Upper lobe of right lung (tissue), 1 donor: ENCODE measurements around the gene VWA8. TPM values are rescaled to one million over a fixed set of nuclear protein-coding genes. Genes with fewer than 3 reads are reported as not detected.
A peak's percentile ranks its signal among the peaks of the same experiment; 100 is the strongest.
"Not testable (repeated sequence)": the region's sequence is repeated elsewhere in the genome, so short reads cannot be mapped to it uniquely, and the experiment has no call there.

Source experiments
- ATAC-seq: fragments of 200-7000 bp; cut with Tn5 transposase; one replicate; pipeline ENCODE4 v1.9.1; 2020; ENCODE audit warnings: mild to moderate bottlenecking, moderate library complexity
- DNase-seq: peaks from one replicate; pipeline ENCODE4 v3.0.0-alpha.2; 2020
- H3K27ac ChIP-seq: fragments of 200-600 bp; one replicate; pipeline ENCODE4 v1.8.0; 2022
- H3K27me3 ChIP-seq: fragments of 200-600 bp; one replicate; pipeline ENCODE4 v1.8.0; 2022; ENCODE audit warnings: mild to moderate bottlenecking
- H3K36me3 ChIP-seq: fragments of 200-600 bp; one replicate; pipeline ENCODE4 v1.8.0; 2022
- H3K4me1 ChIP-seq: fragments of 200-600 bp; one replicate; pipeline ENCODE4 v1.8.0; 2022
- H3K4me3 ChIP-seq: fragments of 200-600 bp; one replicate; pipeline ENCODE4 v1.8.0; 2022; ENCODE audit warnings: mild to moderate bottlenecking
- H3K9me3 ChIP-seq: fragments of 200-600 bp; one replicate; pipeline ENCODE4 v1.8.0; 2022
- intact Hi-C: fragments of 100-400 bp; cut with DNase I; formaldehyde crosslinking; loops from one replicate; pipeline ENCODE4 v1.11.0; 2022
- total RNA-seq: library from RNA; stranded (reverse); fragmentation: NEBNext Ultra II Directional; extraction: Animal tissue kit (Norgen Biotek cat#: 25700); gene quantifications from one replicate; pipeline ENCODE4 v1.2.1, GENCODE V29; 2021
- TF ChIP-seq, protein P1 (sequence below): fragments of 200-600 bp; IDR thresholded peaks from one replicate; pipeline ENCODE4 v1.8.0; 2022; ENCODE audit warnings: antibody characterized with exemption
- donor health status: DM: no; HTN: yes; CAD: no; lungs with severe emphysema.

VWA8 gene
- total RNA-seq, 1 donor from 2014 or later, result 20.6 TPM

DNA sequence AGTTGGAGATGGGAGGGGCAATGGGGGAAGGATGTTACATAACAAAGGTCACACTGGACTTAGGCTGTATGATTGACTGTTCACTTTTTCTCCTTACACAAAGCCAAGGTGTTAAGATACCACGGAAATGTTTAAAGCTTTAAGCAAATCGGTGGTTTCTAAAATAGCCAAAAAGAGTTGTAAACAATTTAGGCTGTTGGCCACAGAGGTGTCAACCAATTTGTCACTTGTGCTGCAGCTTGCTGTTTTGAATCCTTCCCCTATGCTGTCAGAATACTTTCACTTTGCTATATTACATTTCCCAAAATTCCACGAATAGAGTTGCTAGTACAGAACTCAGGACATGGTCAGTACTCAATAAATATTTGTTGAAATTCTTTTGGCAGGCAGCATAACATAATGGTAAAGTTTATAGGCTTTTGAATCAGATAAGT lies 149.3 kb downstream of the VWA8 start:
- H3K36me3 ChIP-seq, result peaks cover 8% of the 10 kb centered on the region
- no peaks in the 10 kb centered on the region for H3K27me3 ChIP-seq
- no peaks in the 10 kb centered on the region for H3K9me3 ChIP-seq
- H3K27ac ChIP-seq, result peak overlapping the region; percentile 32
- TF ChIP-seq, protein P1, sequence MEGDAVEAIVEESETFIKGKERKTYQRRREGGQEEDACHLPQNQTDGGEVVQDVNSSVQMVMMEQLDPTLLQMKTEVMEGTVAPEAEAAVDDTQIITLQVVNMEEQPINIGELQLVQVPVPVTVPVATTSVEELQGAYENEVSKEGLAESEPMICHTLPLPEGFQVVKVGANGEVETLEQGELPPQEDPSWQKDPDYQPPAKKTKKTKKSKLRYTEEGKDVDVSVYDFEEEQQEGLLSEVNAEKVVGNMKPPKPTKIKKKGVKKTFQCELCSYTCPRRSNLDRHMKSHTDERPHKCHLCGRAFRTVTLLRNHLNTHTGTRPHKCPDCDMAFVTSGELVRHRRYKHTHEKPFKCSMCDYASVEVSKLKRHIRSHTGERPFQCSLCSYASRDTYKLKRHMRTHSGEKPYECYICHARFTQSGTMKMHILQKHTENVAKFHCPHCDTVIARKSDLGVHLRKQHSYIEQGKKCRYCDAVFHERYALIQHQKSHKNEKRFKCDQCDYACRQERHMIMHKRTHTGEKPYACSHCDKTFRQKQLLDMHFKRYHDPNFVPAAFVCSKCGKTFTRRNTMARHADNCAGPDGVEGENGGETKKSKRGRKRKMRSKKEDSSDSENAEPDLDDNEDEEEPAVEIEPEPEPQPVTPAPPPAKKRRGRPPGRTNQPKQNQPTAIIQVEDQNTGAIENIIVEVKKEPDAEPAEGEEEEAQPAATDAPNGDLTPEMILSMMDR, result no peak
- intact Hi-C loops, result no loop called here
- peaks cover 5% of the 10 kb centered on the region for H3K4me1 ChIP-seq
- no peak overlapping the region for H3K4me3 ChIP-seq
- DNase-seq, result no peak
- ATAC-seq, result no peak

DNA sequence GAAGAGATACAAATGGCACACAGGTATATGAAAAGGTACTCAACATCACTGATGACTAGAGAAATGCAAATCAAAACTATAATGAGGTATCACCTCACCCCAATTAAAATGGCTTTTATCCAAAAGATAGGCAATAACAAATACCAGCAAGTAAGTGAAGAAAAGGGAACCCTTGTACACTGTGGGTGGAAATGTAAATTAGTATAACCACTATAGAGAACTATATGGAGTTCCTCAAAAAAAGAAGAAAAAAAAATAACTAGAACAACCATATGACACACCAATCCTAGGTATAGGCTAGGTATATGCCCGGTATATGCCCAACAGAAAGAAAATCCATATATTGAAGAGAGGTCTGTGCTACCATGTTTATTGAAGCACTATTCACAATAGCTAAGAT lies 150.9 kb downstream of the VWA8 start:
- Histone ChIP-seq H3K27me3 (no peaks in the 10 kb centered on the region), H3K4me1 (peaks cover 5% of the 10 kb centered on the region), H3K27ac (no peak overlapping the region), H3K36me3 (peaks cover 8% of the 10 kb centered on the region), H3K9me3 (no peaks in the 10 kb centered on the region), H3K4me3 (no peak overlapping the region)
- peak; percentile 20 for ATAC-seq
- DNase-seq, result no peak
- TF ChIP-seq, protein P1, result no peak
- intact Hi-C loops, result no loop called here

GRCh38 chr13:41803445-41803735 lies 157.5 kb downstream of the VWA8 start:
- H3K27me3 ChIP-seq, DNase-seq, intact Hi-C loops, H3K36me3 ChIP-seq, H3K4me3 ChIP-seq, H3K9me3 ChIP-seq, H3K4me1 ChIP-seq, ATAC-seq, H3K27ac ChIP-seq: not testable (repeated sequence)

DNA sequence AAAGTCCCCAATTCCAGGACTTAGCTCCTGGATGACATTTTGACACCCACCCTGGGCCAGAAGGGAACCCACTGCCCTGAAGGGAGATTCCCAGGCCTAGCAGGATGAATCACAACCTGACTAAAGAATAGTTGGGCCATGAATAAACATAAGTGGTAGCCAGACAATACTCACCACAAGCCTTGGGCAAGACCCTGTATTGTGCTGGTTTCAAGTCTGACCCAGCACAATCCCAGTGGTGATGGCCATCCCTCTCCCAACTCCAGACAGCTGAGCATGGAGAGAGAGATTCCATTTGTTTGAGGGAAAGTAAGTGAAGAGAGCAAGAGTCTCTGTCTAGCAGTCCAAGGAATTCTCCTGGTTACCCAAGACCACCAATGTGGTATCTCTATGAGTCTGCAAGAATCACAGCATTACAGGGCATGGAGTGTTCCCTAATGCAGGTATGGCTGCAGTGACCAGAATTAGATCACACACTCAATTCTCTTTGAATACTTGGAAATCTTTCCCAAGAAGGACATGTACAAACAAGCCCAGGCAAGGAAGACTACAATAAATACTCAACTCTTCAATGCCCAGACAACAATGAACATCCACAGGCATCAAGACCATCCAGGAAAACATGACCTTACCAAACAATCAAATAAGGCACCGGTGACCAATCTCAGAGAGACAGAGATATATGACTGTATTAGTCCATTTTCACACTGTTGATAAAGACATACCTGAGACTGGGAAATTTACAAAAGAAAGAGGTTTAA lies 158.0 kb downstream of the VWA8 start:
- TF ChIP-seq, protein P1, result no peak
- no peaks in the 10 kb centered on the region for H3K27me3 ChIP-seq
- no peaks in the 10 kb centered on the region for H3K9me3 ChIP-seq
- ATAC-seq (no peak), DNase-seq (no peak)
- no peak overlapping the region for H3K4me3 ChIP-seq
- peaks cover 8% of the 10 kb centered on the region for H3K36me3 ChIP-seq
- no peak overlapping the region for H3K27ac ChIP-seq
- intact Hi-C loops, result no loop called here
- no peaks in the 10 kb centered on the region for H3K4me1 ChIP-seq

DNA sequence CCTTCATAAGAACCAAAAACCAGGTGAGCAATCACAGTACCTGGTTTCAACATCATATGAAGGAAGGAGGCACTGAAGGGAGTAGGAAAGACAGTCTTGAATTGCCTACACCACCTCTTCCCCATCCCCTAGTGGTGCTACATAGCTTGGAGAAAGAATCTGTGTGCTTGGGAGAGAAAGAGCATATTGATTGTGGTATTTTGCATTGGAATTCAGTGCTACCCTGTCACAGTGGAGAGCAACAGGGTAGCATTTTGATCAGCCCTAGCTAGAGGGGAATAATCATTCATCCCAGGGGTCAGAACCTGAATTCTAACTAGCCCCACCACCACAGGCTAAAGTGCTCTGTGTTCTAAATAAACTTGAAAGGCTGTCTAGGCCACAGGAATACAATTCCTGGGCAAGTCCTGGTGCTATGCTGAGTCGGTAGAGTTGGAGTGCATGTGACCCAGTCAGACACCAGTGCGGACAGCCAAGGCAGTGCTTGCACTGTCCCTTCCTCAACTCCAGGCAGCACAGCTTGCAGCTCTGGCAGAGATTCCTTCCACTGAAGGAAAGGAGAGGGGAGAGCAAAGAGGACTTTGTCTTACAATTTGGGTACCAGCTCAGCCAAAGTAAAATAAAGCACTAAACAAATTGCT lies 158.7 kb downstream of the VWA8 start:
- no peak overlapping the region for H3K27ac ChIP-seq
- H3K27me3 ChIP-seq, result no peaks in the 10 kb centered on the region
- H3K4me3 ChIP-seq, result no peak overlapping the region
- no peaks in the 10 kb centered on the region for H3K4me1 ChIP-seq
- TF ChIP-seq, protein P1, result no peak
- H3K36me3 ChIP-seq, result peaks cover 2% of the 10 kb centered on the region
- DNase-seq (no peak), ATAC-seq (no peak)
- H3K9me3 ChIP-seq, result no peaks in the 10 kb centered on the region
- intact Hi-C loops, result no loop called here

DNA sequence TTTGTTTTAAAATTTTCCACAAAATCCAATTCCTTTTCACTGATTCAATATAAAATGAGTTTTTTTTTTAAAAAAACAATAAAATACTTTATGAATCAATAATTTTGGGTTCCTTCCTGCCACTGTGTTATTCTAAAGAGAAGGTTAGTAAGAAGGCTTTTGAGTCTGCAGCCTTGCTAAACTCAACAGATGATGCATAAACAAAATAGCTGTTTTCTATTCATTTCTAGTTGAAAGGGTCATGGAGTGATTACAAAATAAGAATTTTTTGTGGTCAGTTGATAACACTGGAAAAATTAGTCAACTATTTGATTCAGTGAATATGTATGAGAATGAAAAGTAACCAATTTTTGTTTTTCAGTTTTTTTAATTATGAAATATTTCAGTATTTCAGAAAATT lies 169.9 kb downstream of the VWA8 start:
- DNase-seq, result no peak
- no peak for ATAC-seq
- H3K4me1 ChIP-seq, result no peaks in the 10 kb centered on the region
- intact Hi-C loops, result no loop called here
- no peak overlapping the region for H3K4me3 ChIP-seq
- TF ChIP-seq, protein P1, result no peak
- H3K36me3 ChIP-seq, result no peaks in the 10 kb centered on the region
- H3K27ac ChIP-seq, result no peak overlapping the region
- no peaks in the 10 kb centered on the region for H3K27me3 ChIP-seq
- no peaks in the 10 kb centered on the region for H3K9me3 ChIP-seq
